ENCODE data around the gene VAMP2.

Gene VAMP2

DNA sequence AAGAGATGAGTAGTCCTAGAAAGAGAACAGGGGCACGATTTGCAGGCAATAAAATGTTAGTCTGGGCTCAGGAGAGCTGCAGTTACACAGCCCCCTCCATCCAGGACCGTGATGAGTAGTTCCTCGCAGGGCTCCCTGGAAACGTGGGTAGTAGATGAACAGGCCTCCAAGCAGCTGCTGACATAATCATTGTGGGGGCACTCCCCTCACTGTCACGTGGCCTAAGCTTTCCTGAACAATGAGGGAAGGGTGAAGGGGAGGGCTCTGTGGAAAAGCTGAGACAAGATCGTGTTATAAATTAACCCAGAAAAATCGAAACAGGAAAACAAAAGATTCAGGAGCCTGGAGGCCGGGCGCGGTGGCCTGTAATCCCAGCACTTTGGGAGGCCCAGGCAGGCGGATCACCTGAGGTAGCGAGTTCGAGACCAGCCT, 9.2 kb downstream of the VAMP2 start:
- H3K9me3 Mint-ChIP-seq, result no peaks in the 10 kb centered on the region
- no peaks in the 10 kb centered on the region for H3K27me3 Mint-ChIP-seq (ENCODE audit: low read depth)
- H3K27ac Mint-ChIP-seq, result peak overlapping the region in 2 of 3 experiments; percentile 98 to 100
- peaks cover 8% of the 10 kb centered on the region for H3K4me1 Mint-ChIP-seq
- TF ChIP-seq, protein P1, sequence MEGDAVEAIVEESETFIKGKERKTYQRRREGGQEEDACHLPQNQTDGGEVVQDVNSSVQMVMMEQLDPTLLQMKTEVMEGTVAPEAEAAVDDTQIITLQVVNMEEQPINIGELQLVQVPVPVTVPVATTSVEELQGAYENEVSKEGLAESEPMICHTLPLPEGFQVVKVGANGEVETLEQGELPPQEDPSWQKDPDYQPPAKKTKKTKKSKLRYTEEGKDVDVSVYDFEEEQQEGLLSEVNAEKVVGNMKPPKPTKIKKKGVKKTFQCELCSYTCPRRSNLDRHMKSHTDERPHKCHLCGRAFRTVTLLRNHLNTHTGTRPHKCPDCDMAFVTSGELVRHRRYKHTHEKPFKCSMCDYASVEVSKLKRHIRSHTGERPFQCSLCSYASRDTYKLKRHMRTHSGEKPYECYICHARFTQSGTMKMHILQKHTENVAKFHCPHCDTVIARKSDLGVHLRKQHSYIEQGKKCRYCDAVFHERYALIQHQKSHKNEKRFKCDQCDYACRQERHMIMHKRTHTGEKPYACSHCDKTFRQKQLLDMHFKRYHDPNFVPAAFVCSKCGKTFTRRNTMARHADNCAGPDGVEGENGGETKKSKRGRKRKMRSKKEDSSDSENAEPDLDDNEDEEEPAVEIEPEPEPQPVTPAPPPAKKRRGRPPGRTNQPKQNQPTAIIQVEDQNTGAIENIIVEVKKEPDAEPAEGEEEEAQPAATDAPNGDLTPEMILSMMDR (IDR thresholded peaks at IDR 0.05; ENCODE audit: unreplicated experiment in 3 of 3), result no peak
- peaks cover 6% of the 10 kb centered on the region for H3K36me3 Mint-ChIP-seq (ENCODE audit: low read depth)
- H3K4me3 Mint-ChIP-seq, result peak overlapping the region; percentile 91 to 95 (median 93)

GRCh38 chr17:8153031-8153451, 9.7 kb downstream of the VAMP2 start:
- Mint-ChIP-seq H3K27me3 (ENCODE audit: low read depth) (no peaks in the 10 kb centered on the region), H3K27ac (peak overlapping the region in 2 of 3 experiments; percentile 98 to 100)

DNA sequence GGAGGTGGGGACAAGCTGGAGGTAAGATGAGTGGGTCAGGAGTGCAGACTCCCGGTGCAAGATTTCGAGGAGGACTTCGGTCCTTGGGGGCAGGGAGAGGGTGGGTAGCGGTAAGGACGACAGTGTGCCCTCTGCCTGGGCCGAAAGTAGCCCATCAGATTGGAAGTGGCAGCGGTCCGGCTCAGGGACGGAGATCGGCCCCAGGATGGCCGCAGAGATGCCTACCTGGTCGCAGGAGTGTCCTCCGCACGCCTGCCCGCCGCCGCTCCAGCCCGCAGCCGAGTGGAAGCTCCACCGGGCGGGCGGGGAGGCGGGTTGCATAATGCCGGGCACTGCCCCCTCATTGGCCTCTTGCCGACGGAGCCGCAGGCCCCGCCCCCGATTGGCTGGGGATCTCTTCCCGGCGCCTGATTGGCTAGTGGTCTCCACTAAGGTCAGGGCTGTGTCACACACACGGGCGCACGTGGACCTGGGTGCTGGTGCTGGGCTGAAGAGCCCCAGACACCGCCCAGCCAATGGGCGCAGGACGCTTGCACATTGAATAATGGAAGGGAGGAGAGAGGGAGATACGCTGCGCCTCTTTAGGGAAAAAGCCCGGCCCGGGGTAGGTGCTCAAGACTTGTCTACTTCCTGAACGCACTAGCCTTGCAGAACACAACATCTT, 10.5 kb downstream of the VAMP2 start, which contains the start of gene PER1:
Gene PER1 (minus strand): TSS at position 293 of the 664 bp plus-strand sequence. CDS start 1,698 bp downstream, outside the sequence.
- TF ChIP-seq, protein P1 (IDR thresholded peaks at IDR 0.05; ENCODE audit: unreplicated experiment in 3 of 3), result no peak
- no peaks in the 10 kb centered on the region for H3K9me3 Mint-ChIP-seq
- no peaks in the 10 kb centered on the region for H3K27me3 Mint-ChIP-seq (ENCODE audit: low read depth)
- H3K4me1 Mint-ChIP-seq, result peaks cover 6% of the 10 kb centered on the region
- H3K27ac Mint-ChIP-seq, result peak within 1 kb of the TSS in 2 of 3 experiments; percentile 98 to 100
- peaks cover 14% of the 10 kb centered on the region for H3K36me3 Mint-ChIP-seq (ENCODE audit: low read depth)
- H3K4me3 Mint-ChIP-seq, result peak within 1 kb of the TSS; percentile 91 to 95 (median 93)

More at GRCh38 chr17:8153031-8153451, 9.7 kb downstream of the VAMP2 start:
- peaks cover 9% of the 10 kb centered on the region for H3K36me3 Mint-ChIP-seq (ENCODE audit: low read depth)
- peak overlapping the region; percentile 91 to 95 (median 93) for H3K4me3 Mint-ChIP-seq
- no peaks in the 10 kb centered on the region for H3K9me3 Mint-ChIP-seq
- peaks cover 6% of the 10 kb centered on the region for H3K4me1 Mint-ChIP-seq
- TF ChIP-seq, protein P1 (IDR thresholded peaks at IDR 0.05; ENCODE audit: unreplicated experiment in 3 of 3), result no peak

- H3K27ac Mint-ChIP-seq, result peak overlapping the region in 2 of 3 experiments; percentile 89 to 97
- TF ChIP-seq, protein P1 (IDR thresholded peaks at IDR 0.05; ENCODE audit: unreplicated experiment in 3 of 3), result no peak
- peaks cover 18% of the 10 kb centered on the region for H3K36me3 Mint-ChIP-seq (ENCODE audit: low read depth)
- H3K4me1 Mint-ChIP-seq, result peaks cover 6% of the 10 kb centered on the region
- peak overlapping the region; percentile 91 to 95 (median 93) for H3K4me3 Mint-ChIP-seq
- H3K9me3 Mint-ChIP-seq, result no peaks in the 10 kb centered on the region
- no peaks in the 10 kb centered on the region for H3K27me3 Mint-ChIP-seq (ENCODE audit: low read depth)
Observed at GRCh38 chr17:8151641-8152111, 11.1 kb downstream of the VAMP2 start.

DNA sequence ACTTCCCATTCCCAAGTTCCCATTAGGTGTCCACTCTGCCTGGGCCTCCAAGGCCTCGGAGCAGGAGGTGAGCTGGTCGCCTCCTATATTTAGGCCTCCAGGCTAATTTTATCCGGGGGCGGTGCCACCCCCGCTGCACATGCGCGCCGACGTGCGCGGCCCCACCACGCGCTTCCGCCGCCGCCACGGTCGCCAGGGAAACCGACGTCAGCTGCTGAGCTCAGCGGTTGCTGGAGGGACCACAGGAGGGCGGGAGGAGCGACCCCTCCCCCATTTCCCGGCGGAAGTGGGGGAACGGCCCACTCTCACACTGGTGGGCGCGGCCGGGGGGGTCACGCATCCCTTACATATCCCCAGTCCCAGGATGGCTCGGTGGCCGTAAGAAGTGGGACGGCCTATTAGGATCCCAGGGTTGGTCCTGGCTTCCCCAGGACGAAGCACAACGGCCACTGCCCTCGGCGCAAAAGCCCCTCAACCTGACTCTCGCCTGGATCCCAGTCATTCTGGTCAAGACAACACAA, 11.6 kb downstream of the VAMP2 start:
- Mint-ChIP-seq H3K27me3 (ENCODE audit: low read depth) (no peaks in the 10 kb centered on the region), H3K27ac (peak overlapping the region in 2 of 3 experiments; percentile 89 to 97), H3K4me3 (peak overlapping the region; percentile 91 to 95 (median 93)), H3K36me3 (ENCODE audit: low read depth) (peaks cover 23% of the 10 kb centered on the region), H3K4me1 (peaks cover 6% of the 10 kb centered on the region), H3K9me3 (no peaks in the 10 kb centered on the region)
- TF ChIP-seq, protein P1 (IDR thresholded peaks at IDR 0.05; ENCODE audit: unreplicated experiment in 3 of 3), result no peak
